Measurements from ENCODE around the gene WDR31.

The WDR31 gene

GRCh38 chr9:113302792-113303418, 37.2 kb downstream of the WDR31 start, which contains the start of gene RNF183:
Gene RNF183, minus strand, starts transcription at chr9:113303376. Its CDS starts 5,192 bp downstream, at chr9:113298184.
- no peak within 1 kb of the TSS for H3K27ac ChIP-seq (ENCODE audit: extremely low read depth, low read depth, low read length)
- TF ChIP-seq ZEB2 (tag by site-specific recombination; IDR thresholded peaks at IDR 0.05) = no peak
- TF ChIP-seq ZNF549 (tag by site-specific recombination; IDR thresholded peaks at IDR 0.05) = no peak
- TF ChIP-seq ZSCAN18 (tag by site-specific recombination; IDR thresholded peaks at IDR 0.05) = no peak
- TF ChIP-seq ZNF2 (tag by site-specific recombination; IDR thresholded peaks at IDR 0.05) = no peak
- TF ChIP-seq ZNF133 (tag by site-specific recombination; IDR thresholded peaks at IDR 0.05) = no peak
- no peak for TF ChIP-seq ZNF76 (tag by site-specific recombination; IDR thresholded peaks at IDR 0.05; ENCODE audit: borderline replicate concordance, low read depth)
- no peak for TF ChIP-seq ZNF600 (tag by site-specific recombination; IDR thresholded peaks at IDR 0.05)
- TF ChIP-seq ZBTB17 (tag by site-specific recombination; IDR thresholded peaks at IDR 0.05) = no peak
- no peak for TF ChIP-seq ZNF791 (tag by site-specific recombination; IDR thresholded peaks at IDR 0.05)
- TF ChIP-seq ZNF26 (tag by site-specific recombination; IDR thresholded peaks at IDR 0.05) = no peak
- no peak for TF ChIP-seq ZBTB8A (tag by site-specific recombination; IDR thresholded peaks at IDR 0.05)
- TF ChIP-seq PRDM6 (tag by site-specific recombination; IDR thresholded peaks at IDR 0.05) = no peak
- TF ChIP-seq ZNF23 (tag by site-specific recombination; IDR thresholded peaks at IDR 0.05; ENCODE audit: borderline replicate concordance) = no peak
- no peak for TF ChIP-seq ZNF169 (tag by site-specific recombination; IDR thresholded peaks at IDR 0.05)
- TF ChIP-seq ZNF518A (tag by site-specific recombination; conservative IDR thresholded peaks at IDR 0.05; ENCODE audit: low read depth) = no peak
- no peak within 1 kb of the TSS for H3K4me3 ChIP-seq (ENCODE audit: low read depth, low read length)
- ChIA-PET CTCF (interaction anchor here (0.6 kb wide), 1 partner anchor 357 kb away, joined by 3 read pairs; no protein-coding TSS in a partner anchor), POLR2A (no interaction called here)
- no peaks in the 10 kb centered on the region for H3K36me3 ChIP-seq (ENCODE audit: control insufficient read depth in 2 of 2, insufficient read depth in 1 of 2, low read length in 2 of 2)
- no peaks in the 10 kb centered on the region for H3K9me3 ChIP-seq (ENCODE audit: control insufficient read depth, insufficient read depth, low read depth, low read length)
- no peaks in the 10 kb centered on the region for H3K4me1 ChIP-seq (ENCODE audit: control insufficient read depth, insufficient read depth, low read length)

- ChIA-PET POLR2A (no interaction called here), CTCF (no interaction called here)
These were observed 38.5 kb downstream of the WDR31 start for GRCh38 chr9:113301548-113301947.

More at GRCh38 chr9:113301548-113301947, 38.5 kb downstream of the WDR31 start:
- no peaks in the 10 kb centered on the region for H3K36me3 ChIP-seq (ENCODE audit: control insufficient read depth in 2 of 2, insufficient read depth in 1 of 2, low read length in 2 of 2)
- no peak overlapping the region for H3K27ac ChIP-seq (ENCODE audit: extremely low read depth, low read depth, low read length)
- no peak overlapping the region for H3K4me3 ChIP-seq (ENCODE audit: low read depth, low read length)
- no peaks in the 10 kb centered on the region for H3K4me1 ChIP-seq (ENCODE audit: control insufficient read depth, insufficient read depth, low read length)
- H3K9me3 ChIP-seq (ENCODE audit: control insufficient read depth, insufficient read depth, low read depth, low read length) = no peaks in the 10 kb centered on the region
- no peak for TF ChIP-seq CTCF (tag by site-specific recombination; IDR thresholded peaks at IDR 0.05)
- no peak for TF ChIP-seq ZNF311 (tag by site-specific recombination; IDR thresholded peaks at IDR 0.05; ENCODE audit: borderline replicate concordance)
- TF ChIP-seq ZNF600 (tag by site-specific recombination; IDR thresholded peaks at IDR 0.05) = no peak
- no peak for TF ChIP-seq ZNF10 (tag by site-specific recombination; IDR thresholded peaks at IDR 0.05)
- TF ChIP-seq KLF9 (tag by site-specific recombination; IDR thresholded peaks at IDR 0.05; ENCODE audit: low read depth) = no peak
- TF ChIP-seq BCL11A (tag by site-specific recombination; IDR thresholded peaks at IDR 0.05; ENCODE audit: low read depth) = no peak

All from HEK293 (cell line).